GM12878 (cell line): ENCODE measurements around the gene PDPN. TPM values are rescaled to one million over a fixed set of nuclear protein-coding genes. Genes with fewer than 3 reads are reported as not detected.

Source experiments
- ATAC-seq: fragments of 200-7000 bp; cut with Tn5 transposase; 3 replicates; pipeline ENCODE4 v1.9.1; 2020; ENCODE audit warnings: mild to moderate bottlenecking, moderate library complexity
- BruUV-seq: library from RNA; stranded (reverse); fragments of 400-500 nt; replicated peaks from 2 replicates; lab custom pipeline; 2021; lab: Mats Ljungman, UMichigan
- CTCF ChIA-PET: fragments of 300-600 bp; sonication (Branson Sonifier 250); formaldehyde crosslinking; extraction: SDS; loops from one replicate; lab custom pipeline; 2021; ENCODE audit warnings: inconsistent platforms; lab: Yijun Ruan, JAX
- POLR2A ChIA-PET: fragments of 350-600 bp; formaldehyde crosslinking; extraction: SDS; loops from one replicate; lab custom pipeline; 2021; ENCODE audit warnings: inconsistent platforms; lab: Charles Lee
- RAD21 ChIA-PET: fragments of 300-600 bp; sonication (Branson Sonifier 250); formaldehyde crosslinking; loops from one replicate; lab custom pipeline; 2023; ENCODE audit warnings: antibody characterized with exemption; ENCODE audit not compliant: unreplicated experiment; lab: Charles Lee
- SMC1A ChIA-PET: fragments of 300-600 bp; sonication (Branson Sonifier 250); formaldehyde crosslinking; loops from one replicate; lab custom pipeline; 2023; ENCODE audit not compliant: unreplicated experiment, uncharacterized antibody; lab: Charles Lee
- DNase-seq: peaks from one replicate; pipeline ENCODE4 v3.0.0-alpha.2; 2011; ENCODE audit warnings: low read depth, low spot score
- FAIRE-seq: peaks from 3 replicates; lab custom pipeline; 2011; peaks lifted over from hg19 to GRCh38; lab: Jason Lieb, UNC
- H2AFZ ChIP-seq: 2 replicates; pipeline ENCODE4 v1.6.0; 2011; ENCODE audit warnings: low read depth, low read length, control low read depth; ENCODE audit not compliant: control insufficient read depth
- H3K27ac ChIP-seq: 2 replicates; pipeline ENCODE4 v1.5.1; 2011; ENCODE audit warnings: control low read depth; ENCODE audit not compliant: control insufficient read depth, insufficient read depth
- H3K27me3 ChIP-seq, 2 experiments: replicated peaks in 1 of 2; 2 replicates each; pipeline versions ENCODE4 v1.6.0 to v1.6.1; 2011; ENCODE audit warnings: low read length in 1 of 2; ENCODE audit not compliant: control insufficient read depth in 2 of 2, insufficient read depth in 2 of 2
- H3K36me3 ChIP-seq, 2 experiments: 2 replicates each; pipeline ENCODE4 v1.5.1; 2011; ENCODE audit warnings: low read length in 1 of 2; ENCODE audit not compliant: control insufficient read depth in 2 of 2, insufficient read depth in 2 of 2
- H3K4me1 ChIP-seq: 2 replicates; pipeline ENCODE4 v1.6.1; 2011; ENCODE audit warnings: mild to moderate bottlenecking, low read length, moderate library complexity, mixed read lengths; ENCODE audit not compliant: control insufficient read depth, insufficient read depth
- H3K4me2 ChIP-seq: 2 replicates; pipeline ENCODE4 v1.6.0; 2011; ENCODE audit warnings: control low read depth; ENCODE audit not compliant: control insufficient read depth, insufficient read depth
- H3K4me3 ChIP-seq: fragments of 200-600 bp; sonication (generic); 2 replicates; pipeline ENCODE4 v1.5.1; 2016
- H3K79me2 ChIP-seq: 2 replicates; pipeline ENCODE4 v1.6.0; 2011; ENCODE audit warnings: low read length; ENCODE audit not compliant: control insufficient read depth, insufficient read depth
- H3K9ac ChIP-seq: 2 replicates; pipeline ENCODE4 v1.8.0; 2011; ENCODE audit warnings: low read length, control low read depth, mixed read lengths; ENCODE audit not compliant: control insufficient read depth, insufficient read depth
- H3K9me3 ChIP-seq: replicated peaks from 3 replicates; pipeline ENCODE4 v1.5.1; 2011; ENCODE audit warnings: mild to moderate bottlenecking, low read length; ENCODE audit not compliant: control insufficient read depth, insufficient read depth
- H4K20me1 ChIP-seq: 2 replicates; pipeline ENCODE4 v1.6.0; 2011; ENCODE audit not compliant: control insufficient read depth, insufficient read depth
- CREM ChIP-seq: IDR thresholded peaks from 2 replicates; pipeline ENCODE4 v1.6.1; 2014; ENCODE audit warnings: antibody characterized with exemption, low read depth
- EGR1 ChIP-seq, 2 experiments: IDR thresholded peaks; 1 replicate in 1 of 2; 2 replicates in 1 of 2; pipeline ENCODE4 v1.6.1; 2011 to 2012; ENCODE audit warnings: low read depth in 2 of 2, low read length in 2 of 2, borderline replicate concordance in 1 of 2, mild to moderate bottlenecking in 1 of 2, moderate library complexity in 1 of 2
- EZH2 ChIP-seq: IDR thresholded peaks from 2 replicates; pipeline ENCODE4 v1.6.1; 2012; ENCODE audit warnings: low read depth, mild to moderate bottlenecking, control low read depth, inconsistent platforms, low read length, borderline replicate concordance; ENCODE audit not compliant: control insufficient read depth
- HDGF ChIP-seq: fragments of 450-650 bp; IDR thresholded peaks from 2 replicates; pipeline ENCODE4 v1.6.1; 2016; ENCODE audit warnings: antibody characterized with exemption
- MXI1 ChIP-seq: fragments of 150-350 bp; IDR thresholded peaks from 2 replicates; pipeline ENCODE4 v1.6.1; 2011; ENCODE audit warnings: low read depth, mild to moderate bottlenecking, inconsistent platforms, low read length, improper control_type of control experiment
- POU2F2 ChIP-seq: IDR thresholded peaks from 3 replicates; pipeline ENCODE4 v1.6.1; 2011; ENCODE audit warnings: low read depth, mild to moderate bottlenecking, low read length, borderline replicate concordance
- RFX5 ChIP-seq: IDR thresholded peaks from 2 replicates; pipeline ENCODE4 v1.6.1; 2011; ENCODE audit warnings: low read depth, low read length, improper control_type of control experiment
- SP1 ChIP-seq: IDR thresholded peaks from one replicate; pipeline ENCODE4 v1.6.1; 2011; ENCODE audit warnings: low read depth, low read length
- TARDBP ChIP-seq: IDR thresholded peaks from 2 replicates; pipeline ENCODE4 v1.6.1; 2016; ENCODE audit warnings: borderline replicate concordance
- YBX1 ChIP-seq: fragments of 450-650 bp; IDR thresholded peaks from 2 replicates; pipeline ENCODE4 v1.6.1; 2016; ENCODE audit warnings: antibody characterized with exemption
- WGBS: methylation state at CpG from one replicate; pipeline ENCODE4 v1.1.6; 2016; ENCODE audit warnings: low lambda C conversion rate; ENCODE audit not compliant: insufficient replicate concordance, insufficient coverage; ENCODE audit errors: missing lambda C conversion rate; 5-methylcytosine and 5-hydroxymethylcytosine counted together
- in situ Hi-C: fragments of 300-500 bp; cut with MboI; formaldehyde crosslinking; loops from 9 replicates; pipeline ENCODE4 v1.14.3; 2018; ENCODE audit warnings: mixed read lengths
- intact Hi-C: fragments of 100-400 bp; cut with micrococcal nuclease; formaldehyde crosslinking; loops from one replicate; pipeline ENCODE4 v1.14.2; 2022; ENCODE audit not compliant: unreplicated experiment
- polyA plus RNA-seq, 11 experiments: library from polyadenylated mRNA; depleted of rRNA in 4 of 11; unstranded in 6 of 11; stranded (reverse) in 5 of 11; fragments of >200 nt; fragmentation: Nextera tagmentation in 4 of 11; fragmentation: Illumina TruSeq in 1 of 11; extraction: Ambion mirVana in 4 of 11; extraction: Trizol in 1 of 11; gene quantifications; 1 replicate in 1 of 11; 2 replicates in 10 of 11; pipeline versions ENCODE4 v1.2.1 to v1.2.3, GENCODE V29; 2011 to 2016; ENCODE audit warnings: inconsistent platforms in 2 of 11, missing spikeins in 2 of 11, low read depth in 1 of 11
- total RNA-seq, 4 experiments: library from RNA; depleted of rRNA in 3 of 4; stranded (reverse); fragments of >200 nt in 3 of 4; fragmentation: Illumina TruSeq in 1 of 4; extraction: Trizol in 1 of 4; gene quantifications; 2 replicates each; pipeline versions ENCODE4 v1.2.1 to v1.2.3, GENCODE V29; 2013 to 2021

Gene PDPN
- total and polyA plus RNA-seq, 10 of the 15 experiments (the other 5 are each of a cell fraction or from before 2014, with no cell fraction given) = 0.21 TPM; not detected in 9

DNA sequence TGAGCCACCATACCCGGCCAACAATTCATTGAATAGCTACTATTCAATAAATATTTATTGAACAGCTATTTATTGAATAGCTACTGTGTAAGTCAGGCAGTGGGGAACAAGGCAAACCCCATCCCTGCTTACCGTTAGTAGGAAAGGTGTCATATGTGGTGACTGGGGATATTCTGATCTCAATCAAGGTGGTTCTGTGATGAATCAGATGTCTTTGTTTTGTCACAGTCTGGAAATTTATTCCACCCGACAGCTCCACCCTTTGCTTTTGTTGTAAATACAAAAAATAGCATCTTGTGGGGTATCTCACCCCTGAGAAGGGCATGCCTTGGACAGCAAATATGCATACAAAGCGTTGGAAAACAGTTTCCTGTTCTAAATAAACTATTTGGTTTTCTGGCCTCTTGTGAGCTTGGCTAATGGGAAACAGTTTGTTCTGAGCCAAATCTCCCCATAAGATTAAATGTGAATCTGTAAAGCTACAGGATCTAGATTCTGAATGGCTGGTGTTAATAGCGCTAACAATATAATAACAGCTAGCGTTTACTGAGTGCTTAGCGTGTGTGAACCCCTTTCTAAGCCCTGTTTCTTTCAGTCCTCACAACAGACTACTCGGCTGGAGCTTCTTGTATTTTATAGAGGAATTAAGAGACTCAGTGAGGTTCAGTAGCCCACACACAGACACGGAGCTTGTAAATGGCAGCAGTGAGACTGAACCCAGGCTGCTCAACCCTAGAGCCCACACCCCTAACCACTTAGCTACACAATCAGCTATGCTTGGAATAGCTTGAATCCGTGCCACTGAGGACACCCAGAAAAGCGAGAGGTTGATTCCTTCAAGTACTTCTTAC lies 5.5 kb downstream of the PDPN start:
- no peak overlapping the region for H3K9ac ChIP-seq
- in situ Hi-C loops (no loop called here), intact Hi-C loops (no loop called here)
- no peak overlapping the region for H2AFZ ChIP-seq
- no peaks in the 10 kb centered on the region for H3K4me1 ChIP-seq
- FAIRE-seq (no peak), ATAC-seq (no peak), DNase-seq (no peak)
- no peaks in the 10 kb centered on the region; the same call in 2 of the 3 replicates for H3K9me3 ChIP-seq
- H3K4me3 ChIP-seq = no peak overlapping the region
- peaks cover 0 to 2% of the 10 kb centered on the region in 2 experiments; a peak in 1 of 4 replicates for H3K27me3 ChIP-seq
- no peaks in the 10 kb centered on the region for H3K36me3 ChIP-seq
- RAD21 ChIA-PET = no interaction called here
- 33% methylated on average over 11 of the region's 11 CpGs for WGBS
- H3K79me2 ChIP-seq = no peaks in the 10 kb centered on the region
- H3K27ac ChIP-seq = no peak overlapping the region
- BruUV-seq = no TSS peak
- H3K4me2 ChIP-seq = no peak overlapping the region
- no peak for TF ChIP-seq POU2F2
- no peak for TF ChIP-seq EZH2
- no peak for TF ChIP-seq YBX1
- no peak for TF ChIP-seq CREM
- no peak for TF ChIP-seq RFX5
- TF ChIP-seq EGR1 (IDR thresholded peaks at IDR 0.05; ENCODE audit: borderline replicate concordance in 1 of 2, low read depth in 2 of 2, low read length in 2 of 2) = no peak
- no peak for TF ChIP-seq SP1
- no peak for TF ChIP-seq TARDBP
- no peak for TF ChIP-seq HDGF
- TF ChIP-seq MXI1 = no peak
- CTCF ChIA-PET = no interaction called here
- POLR2A ChIA-PET = no interaction called here
- SMC1A ChIA-PET = no interaction called here
- H4K20me1 ChIP-seq = no peaks in the 10 kb centered on the region
